SK-N-MC (cell line): ENCODE data around the gene TSC2.

ENCODE experiments used
- EZH2 ChIP-seq: fragments of 200-600 bp; sonication (generic); IDR thresholded peaks from one replicate; pipeline ENCODE4 v1.6.1; 2017; ENCODE audit warnings: antibody characterized with exemption
- FOXP2 ChIP-seq: optimal IDR thresholded peaks from 2 replicates; pipeline ENCODE3; 2011; ENCODE audit warnings: mild to moderate bottlenecking, moderate library complexity; ENCODE audit not compliant: insufficient read depth; ENCODE audit errors: extremely low read length, control extremely low read depth
- POLR2AphosphoS5 ChIP-seq: IDR thresholded peaks from 2 replicates; pipeline ENCODE4 v1.6.1; 2012; ENCODE audit warnings: mild to moderate bottlenecking, low read depth, low read length, borderline replicate concordance

GRCh38 chr16:2102471-2102870, 54.7 kb downstream of the TSC2 start:
- TF ChIP-seq POLR2AphosphoS5 (no peak), EZH2 (no peak), FOXP2 (no peak)
